Testis (tissue), 3 donors: ENCODE data around the gene DGCR8. TPM values are rescaled to one million over a fixed set of nuclear protein-coding genes. Genes with fewer than 3 reads are reported as not detected.

Experiments
- DNase-seq: peaks from one replicate; pipeline ENCODE4 v3.0.0-alpha.2; 2019
- H3K27ac ChIP-seq, 2 donors: fragments of 200-600 bp; sonication (generic); one replicate each; pipeline ENCODE4 v1.5.1; 2019
- H3K27me3 ChIP-seq: fragments of 200-600 bp; sonication (generic); one replicate; pipeline ENCODE4 v1.5.1; 2019
- H3K36me3 ChIP-seq: fragments of 200-600 bp; sonication (generic); one replicate; pipeline ENCODE4 v1.5.1; 2017; ENCODE audit warnings: low read depth; ENCODE audit errors: missing control alignments
- H3K4me1 ChIP-seq: fragments of 200-600 bp; sonication (generic); one replicate; pipeline ENCODE4 v1.5.1; 2019
- H3K4me3 ChIP-seq, 2 donors: fragments of 200-600 bp; sonication (generic); one replicate each; pipeline ENCODE4 v1.5.1; 2017 to 2019
- H3K9me3 ChIP-seq: fragments of 200-600 bp; sonication (generic); one replicate; pipeline ENCODE4 v1.5.1; 2017
- POLR2A ChIP-seq: fragments of 450-650 bp; IDR thresholded peaks from one replicate; pipeline ENCODE4 v1.6.1; 2017; ENCODE audit warnings: antibody characterized with exemption, mild to moderate bottlenecking, moderate library complexity
- whole genome bisulfite sequencing, 2 donors: methylation state at CpG; one replicate each; pipeline ENCODE4 v1.1.5; 2018; 5-methylcytosine and 5-hydroxymethylcytosine counted together
- intact Hi-C: fragments of 100-400 bp; cut with DNase I; formaldehyde crosslinking; loops from one replicate; pipeline ENCODE4 v1.15.1; 2023; ENCODE audit warnings: low total_unique reads
- polyA plus RNA-seq: library from polyadenylated mRNA; stranded (reverse); fragments of 350-450 nt; fragmentation: Illumina TruSeq; extraction: RNeasy Lipid Tissue Mini Kit (QIAGEN cat#74804); gene quantifications from one replicate; pipeline ENCODE4 v1.2.3, GENCODE V29; 2014; ENCODE audit warnings: low read depth, low replicate concordance; ENCODE audit not compliant: insufficient read depth
- total RNA-seq, 2 donors: library from RNA; depleted of rRNA; stranded (reverse); fragments of >200 nt; gene quantifications; one replicate each; pipeline ENCODE4 v1.2.3, GENCODE V29; 2016
- TF ChIP-seq, protein P1 (sequence below), 3 experiments: fragments of 450-650 bp in 2 of 3; fragments of 200-600 bp in 1 of 3; sonication (generic) in 1 of 3; IDR thresholded peaks; one replicate each; pipeline ENCODE4 v1.5.1; 2016 to 2019; ENCODE audit warnings: antibody characterized with exemption in 3 of 3, mild to moderate bottlenecking in 2 of 3, moderate library complexity in 1 of 3

The DGCR8 gene
- total and polyA plus RNA-seq, 3 donors from 2014 or later = 44.4 to 83.7 (median 64.8) TPM

DNA sequence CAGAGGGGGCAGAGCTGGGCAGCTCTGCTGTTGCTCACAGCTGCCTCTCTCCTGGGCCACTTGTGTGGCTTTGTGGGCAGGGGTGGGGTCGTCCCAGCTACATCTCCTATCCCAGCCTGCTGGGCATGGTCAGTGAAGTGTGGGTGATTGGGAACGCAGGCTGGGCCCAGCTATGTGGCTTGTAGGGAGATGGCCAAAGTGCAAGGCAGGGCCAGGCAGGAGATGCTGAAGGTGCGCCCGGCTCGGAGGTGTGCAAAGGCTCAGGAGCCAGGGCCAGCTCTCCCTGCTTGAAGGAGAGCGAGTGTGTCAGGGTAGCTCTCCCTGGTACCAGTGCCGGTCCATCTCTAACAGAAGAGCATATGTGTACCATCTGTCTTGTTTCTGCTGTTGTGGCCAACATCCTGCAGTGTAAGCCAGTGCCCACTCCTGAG, 27.4 kb downstream of the DGCR8 start:
- H3K27ac ChIP-seq = no peak overlapping the region
- no peaks in the 10 kb centered on the region for H3K36me3 ChIP-seq
- intact Hi-C loops = no loop called here
- H3K4me3 ChIP-seq = no peak overlapping the region
- no peaks in the 10 kb centered on the region for H3K9me3 ChIP-seq
- 81 to 92% methylated on average over 7 of the region's 7 CpGs for WGBS, 2 donors
- no peaks in the 10 kb centered on the region for H3K27me3 ChIP-seq
- no peaks in the 10 kb centered on the region for H3K4me1 ChIP-seq
- DNase-seq = no peak
- no peak for TF ChIP-seq POLR2A
- TF ChIP-seq, protein P1, sequence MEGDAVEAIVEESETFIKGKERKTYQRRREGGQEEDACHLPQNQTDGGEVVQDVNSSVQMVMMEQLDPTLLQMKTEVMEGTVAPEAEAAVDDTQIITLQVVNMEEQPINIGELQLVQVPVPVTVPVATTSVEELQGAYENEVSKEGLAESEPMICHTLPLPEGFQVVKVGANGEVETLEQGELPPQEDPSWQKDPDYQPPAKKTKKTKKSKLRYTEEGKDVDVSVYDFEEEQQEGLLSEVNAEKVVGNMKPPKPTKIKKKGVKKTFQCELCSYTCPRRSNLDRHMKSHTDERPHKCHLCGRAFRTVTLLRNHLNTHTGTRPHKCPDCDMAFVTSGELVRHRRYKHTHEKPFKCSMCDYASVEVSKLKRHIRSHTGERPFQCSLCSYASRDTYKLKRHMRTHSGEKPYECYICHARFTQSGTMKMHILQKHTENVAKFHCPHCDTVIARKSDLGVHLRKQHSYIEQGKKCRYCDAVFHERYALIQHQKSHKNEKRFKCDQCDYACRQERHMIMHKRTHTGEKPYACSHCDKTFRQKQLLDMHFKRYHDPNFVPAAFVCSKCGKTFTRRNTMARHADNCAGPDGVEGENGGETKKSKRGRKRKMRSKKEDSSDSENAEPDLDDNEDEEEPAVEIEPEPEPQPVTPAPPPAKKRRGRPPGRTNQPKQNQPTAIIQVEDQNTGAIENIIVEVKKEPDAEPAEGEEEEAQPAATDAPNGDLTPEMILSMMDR (IDR thresholded peaks at IDR 0.05) = no peak

DNA sequence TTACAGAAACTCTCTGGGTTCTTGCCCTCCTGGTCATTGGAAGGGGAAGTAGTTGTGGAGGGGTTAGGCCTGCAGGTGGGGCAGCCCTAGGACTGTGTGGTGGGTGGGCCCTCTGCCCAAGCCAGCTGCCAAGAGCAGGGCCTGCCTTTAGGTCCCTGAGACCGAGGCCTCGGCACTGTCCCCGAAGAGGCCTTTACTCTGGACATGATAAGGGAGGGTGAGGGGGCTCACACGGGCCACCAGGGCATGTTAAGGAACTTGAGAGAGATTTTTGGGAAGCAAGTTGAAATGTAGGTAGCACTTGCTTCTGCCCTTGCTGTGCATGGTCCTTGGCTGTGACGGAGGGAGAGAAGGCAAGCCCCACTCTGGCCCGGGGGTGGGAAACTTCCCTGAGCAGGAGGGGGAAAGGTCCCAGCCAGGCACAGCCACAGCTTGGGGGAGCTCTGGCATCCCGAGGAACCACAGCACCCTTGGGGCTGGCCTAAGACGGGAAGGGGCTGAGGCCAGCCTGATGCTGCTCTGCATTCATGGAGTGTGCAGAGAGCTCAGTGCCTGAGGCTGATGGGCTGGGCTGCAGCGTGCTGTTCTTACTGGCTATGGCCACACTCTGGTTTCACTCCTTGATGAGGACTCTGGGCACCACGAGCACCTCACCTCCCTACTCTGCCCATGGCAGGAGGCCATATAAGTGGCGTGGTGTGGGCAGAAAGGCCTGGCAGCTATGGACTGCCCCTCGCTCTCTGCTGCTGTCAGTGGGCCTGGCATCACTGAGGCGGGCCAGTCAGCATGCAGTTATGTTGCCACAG, 28.1 kb downstream of the DGCR8 start:
- no peak overlapping the region for H3K4me3 ChIP-seq
- H3K36me3 ChIP-seq = no peaks in the 10 kb centered on the region
- WGBS, 2 donors = 66 to 82% methylated on average over 6 to 13 of the region's 13 CpGs
- H3K27ac ChIP-seq = no peak overlapping the region
- no peaks in the 10 kb centered on the region for H3K9me3 ChIP-seq
- no peak for DNase-seq
- no peaks in the 10 kb centered on the region for H3K4me1 ChIP-seq
- intact Hi-C loops = no loop called here
- TF ChIP-seq POLR2A = no peak
- TF ChIP-seq, protein P1 (IDR thresholded peaks at IDR 0.05) = no peak
- H3K27me3 ChIP-seq = no peaks in the 10 kb centered on the region

DNA sequence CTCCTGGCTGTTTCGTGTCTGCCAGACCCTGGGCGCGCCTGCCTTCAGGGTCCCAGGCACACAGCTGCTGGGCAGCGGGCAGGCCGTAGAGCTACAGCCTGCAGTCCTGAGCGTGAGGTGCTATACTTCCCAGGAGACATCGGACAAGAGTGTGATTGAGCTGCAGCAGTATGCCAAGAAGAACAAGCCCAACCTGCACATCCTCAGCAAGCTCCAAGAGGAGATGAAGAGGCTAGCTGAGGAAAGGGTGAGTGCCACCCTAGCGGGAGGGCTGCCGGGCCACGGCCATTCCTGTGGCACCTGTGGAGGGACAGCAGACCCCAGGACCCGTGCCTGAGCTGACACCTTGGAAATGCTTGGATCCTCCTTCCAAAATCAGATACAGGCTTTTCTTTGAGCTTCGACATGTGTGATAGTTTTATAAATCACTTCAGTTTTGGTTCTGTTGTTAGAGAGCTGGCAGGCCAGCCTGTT, 28.8 kb downstream of the DGCR8 start:
- intact Hi-C loops = no loop called here
- Histone ChIP-seq H3K27me3 (no peaks in the 10 kb centered on the region), H3K27ac (no peak overlapping the region), H3K4me1 (no peaks in the 10 kb centered on the region), H3K9me3 (no peaks in the 10 kb centered on the region), H3K4me3 (no peak overlapping the region), H3K36me3 (no peaks in the 10 kb centered on the region)
- WGBS, 2 donors = 86 to 87% methylated on average over 5 to 12 of the region's 12 CpGs
- DNase-seq = no peak
- TF ChIP-seq, protein P1 (IDR thresholded peaks at IDR 0.05) = no peak
- no peak for TF ChIP-seq POLR2A

DNA sequence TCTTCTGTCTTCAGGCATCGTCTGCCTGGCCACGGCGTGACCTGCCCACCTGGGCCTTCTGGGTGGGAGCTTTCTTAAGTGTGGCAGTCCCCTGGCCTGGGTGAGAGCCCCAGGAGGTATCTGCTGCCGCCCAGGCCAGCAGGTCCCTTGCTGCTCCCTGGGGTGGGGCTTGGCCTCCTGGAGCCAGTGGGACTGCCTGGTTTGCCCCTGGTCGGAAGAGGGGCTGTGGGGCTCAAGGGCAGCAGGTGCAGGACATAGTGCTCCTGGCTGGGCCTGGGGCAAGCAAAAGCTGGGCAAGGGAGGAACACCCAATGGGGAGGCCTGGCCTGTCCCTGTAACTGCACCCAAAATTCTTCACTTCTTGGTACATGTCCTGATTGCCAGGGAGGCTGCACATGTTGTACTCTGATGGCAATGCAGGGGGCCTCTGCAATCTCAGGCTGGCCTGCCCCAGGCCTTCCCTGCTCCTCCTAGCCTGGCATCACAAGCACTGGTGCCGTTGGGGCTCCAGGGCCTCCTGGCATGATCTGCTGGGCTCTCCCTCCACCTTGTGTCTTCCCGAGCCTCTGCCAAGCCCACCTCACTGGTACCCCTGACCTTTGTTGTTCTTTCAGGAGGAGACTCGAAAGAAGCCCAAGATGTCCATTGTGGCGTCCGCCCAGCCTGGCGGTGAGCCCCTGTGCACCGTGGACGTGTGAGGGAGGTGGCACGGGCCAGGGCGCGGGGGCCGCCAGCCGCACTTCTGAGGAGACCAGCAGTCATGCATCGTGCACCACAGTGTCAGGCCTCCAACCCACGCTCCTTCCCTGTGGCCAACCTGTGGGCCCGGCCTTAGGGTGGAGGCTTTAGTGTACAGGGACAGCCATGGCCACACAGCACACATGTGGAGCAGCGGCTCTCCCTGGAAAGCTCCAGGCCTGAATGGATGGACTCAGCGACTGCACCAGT, 29.6 kb downstream of the DGCR8 start:
- DNase-seq = no peak
- intact Hi-C loops = no loop called here
- Histone ChIP-seq H3K27ac (no peak overlapping the region), H3K27me3 (no peaks in the 10 kb centered on the region), H3K4me1 (no peaks in the 10 kb centered on the region), H3K4me3 (no peak overlapping the region), H3K9me3 (no peaks in the 10 kb centered on the region), H3K36me3 (no peaks in the 10 kb centered on the region)
- WGBS, 2 donors = 74 to 79% methylated on average over 9 to 23 of the region's 23 CpGs
- TF ChIP-seq, protein P1 (IDR thresholded peaks at IDR 0.05) = no peak
- TF ChIP-seq POLR2A = no peak
